ENCODE results near the gene AMOTL1.

- TF ChIP-seq TCF12 (IDR thresholded peaks at IDR 0.05; ENCODE audit: low read depth) (no peak), REST (IDR thresholded peaks at IDR 0.05; ENCODE audit: low read depth) (no peak), EP300 (IDR thresholded peaks at IDR 0.05; ENCODE audit: borderline replicate concordance) (no peak), TAF1 (IDR thresholded peaks at IDR 0.05; ENCODE audit: low read depth) (no peak), EGR1 (IDR thresholded peaks at IDR 0.05) (no peak), TEAD4 (IDR thresholded peaks at IDR 0.05) (no peak)
Observed at GRCh38 chr11:94732617-94733281, 35.4 kb upstream of the AMOTL1 start.
